Measurements from ENCODE around the gene PPP2R2C. TPM values are rescaled to one million over a fixed set of nuclear protein-coding genes. Genes with fewer than 3 reads are reported as not detected.

PPP2R2C gene
- total and polyA plus RNA-seq, 2 of the 4 experiments (the other 2 are of a cell fraction) = 0.03 TPM; not detected in 1

GRCh38 chr4:6414578-6414977 lies 57.8 kb downstream of the PPP2R2C start:
- Histone ChIP-seq H3K4me3 (ENCODE audit: insufficient read depth, low read depth, low read length) (no peak overlapping the region), H2BK15ac (ENCODE audit: low read depth, low read length) (no peak overlapping the region), H3K27ac (ENCODE audit: insufficient read depth, low read length) (no peak overlapping the region), H3K27me3 (ENCODE audit: control insufficient read depth, insufficient read depth, low read length) (peaks cover 5% of the 10 kb centered on the region), H3K4me1 (ENCODE audit: control insufficient read depth, insufficient read depth, low read length) (no peaks in the 10 kb centered on the region), H3K56ac (ENCODE audit: extremely low read depth, insufficient read depth, low read length) (no peak overlapping the region), H2AK5ac (ENCODE audit: low read depth, low read length) (no peak overlapping the region), H3K79me1 (ENCODE audit: low read depth in 1 of 2, low read length in 2 of 2) (no peaks in the 10 kb centered on the region), H3K18ac (ENCODE audit: low read depth, low read length) (no peak overlapping the region), H2AK9ac (replicated peaks; ENCODE audit: low read depth, low read length, poor library complexity) (no peak overlapping the region), H3K4ac (ENCODE audit: low read depth, low read length) (no peak overlapping the region), H3K9me3 (ENCODE audit: control insufficient read depth, insufficient read depth, low read length) (no peaks in the 10 kb centered on the region), H3K9ac (ENCODE audit: low read depth, low read length) (no peak overlapping the region), H2BK20ac (ENCODE audit: low read depth, low read length) (no peak overlapping the region), H3K36me3 (ENCODE audit: control insufficient read depth, insufficient read depth, low read length) (no peaks in the 10 kb centered on the region), H4K5ac (ENCODE audit: low read depth, low read length) (no peak overlapping the region), H3K4me2 (ENCODE audit: low read depth, low read length) (no peak overlapping the region), H4K8ac (ENCODE audit: low read depth in 2 of 2, low read length in 2 of 2) (no peak overlapping the region), H2BK5ac (ENCODE audit: low read depth, low read length, poor library complexity, severe bottlenecking) (no peak overlapping the region), H2AFZ (replicated peaks; ENCODE audit: low read length, poor library complexity) (no peak overlapping the region), H4K91ac (ENCODE audit: insufficient read depth, low read depth, low read length) (no peak overlapping the region), H3K23ac (ENCODE audit: low read depth, low read length) (no peak overlapping the region), H3K9me1 (ENCODE audit: insufficient read depth, low read length) (no peaks in the 10 kb centered on the region), H4K20me1 (ENCODE audit: insufficient read depth, low read length) (no peaks in the 10 kb centered on the region), H3K14ac (replicated peaks; ENCODE audit: low read depth, low read length) (no peak overlapping the region), H2BK120ac (ENCODE audit: low read depth, low read length) (no peak overlapping the region)
- DNase-seq = no peak
- POLR2A ChIA-PET (ENCODE audit: unreplicated experiment) = no interaction called here
- intact Hi-C loops (cut with micrococcal nuclease) (no loop called here), dilution Hi-C loops (cut with HindIII; ENCODE audit: low sequenced_read_pairs, unreplicated experiment) (no loop called here), in situ Hi-C loops (cut with MboI; ENCODE audit: low sequenced_read_pairs) (no loop called here)
- CTCF ChIA-PET = no interaction called here
- TF ChIP-seq, protein P1, sequence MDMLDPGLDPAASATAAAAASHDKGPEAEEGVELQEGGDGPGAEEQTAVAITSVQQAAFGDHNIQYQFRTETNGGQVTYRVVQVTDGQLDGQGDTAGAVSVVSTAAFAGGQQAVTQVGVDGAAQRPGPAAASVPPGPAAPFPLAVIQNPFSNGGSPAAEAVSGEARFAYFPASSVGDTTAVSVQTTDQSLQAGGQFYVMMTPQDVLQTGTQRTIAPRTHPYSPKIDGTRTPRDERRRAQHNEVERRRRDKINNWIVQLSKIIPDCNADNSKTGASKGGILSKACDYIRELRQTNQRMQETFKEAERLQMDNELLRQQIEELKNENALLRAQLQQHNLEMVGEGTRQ (IDR thresholded peaks at IDR 0.05; ENCODE audit: low read depth, low read length) = no peak
- no peak for TF ChIP-seq RAD21 (IDR thresholded peaks at IDR 0.05; ENCODE audit: low read length)
- no peak for TF ChIP-seq CEBPB (IDR thresholded peaks at IDR 0.05; ENCODE audit: low read depth, low read length)
- no peak for TF ChIP-seq MAZ (IDR thresholded peaks at IDR 0.05; ENCODE audit: borderline replicate concordance, low read depth, low read length)
- TF ChIP-seq CHD1 (IDR thresholded peaks at IDR 0.05; ENCODE audit: low read depth, low read length) = no peak
- no peak for TF ChIP-seq FOS (IDR thresholded peaks at IDR 0.05; ENCODE audit: low read depth, low read length)
- BruUV-seq (replicated peaks) = no TSS peak
- no CpG with 5 or more reads among the region's 6 CpGs for WGBS, 2 experiments (ENCODE audit: extremely low coverage in 2 of 2, insufficient read length in 1 of 2)
- no peak for ATAC-seq (ENCODE audit: low read depth)

All from IMR-90 (cell line).